ENCODE results near the gene GOLGA3.
A peak's percentile ranks its signal among the peaks of the same experiment; 100 is the strongest.
"Not testable (repeated sequence)": the region's sequence is repeated elsewhere in the genome, so short reads cannot be mapped to it uniquely, and the experiment has no call there.

Gene GOLGA3

DNA sequence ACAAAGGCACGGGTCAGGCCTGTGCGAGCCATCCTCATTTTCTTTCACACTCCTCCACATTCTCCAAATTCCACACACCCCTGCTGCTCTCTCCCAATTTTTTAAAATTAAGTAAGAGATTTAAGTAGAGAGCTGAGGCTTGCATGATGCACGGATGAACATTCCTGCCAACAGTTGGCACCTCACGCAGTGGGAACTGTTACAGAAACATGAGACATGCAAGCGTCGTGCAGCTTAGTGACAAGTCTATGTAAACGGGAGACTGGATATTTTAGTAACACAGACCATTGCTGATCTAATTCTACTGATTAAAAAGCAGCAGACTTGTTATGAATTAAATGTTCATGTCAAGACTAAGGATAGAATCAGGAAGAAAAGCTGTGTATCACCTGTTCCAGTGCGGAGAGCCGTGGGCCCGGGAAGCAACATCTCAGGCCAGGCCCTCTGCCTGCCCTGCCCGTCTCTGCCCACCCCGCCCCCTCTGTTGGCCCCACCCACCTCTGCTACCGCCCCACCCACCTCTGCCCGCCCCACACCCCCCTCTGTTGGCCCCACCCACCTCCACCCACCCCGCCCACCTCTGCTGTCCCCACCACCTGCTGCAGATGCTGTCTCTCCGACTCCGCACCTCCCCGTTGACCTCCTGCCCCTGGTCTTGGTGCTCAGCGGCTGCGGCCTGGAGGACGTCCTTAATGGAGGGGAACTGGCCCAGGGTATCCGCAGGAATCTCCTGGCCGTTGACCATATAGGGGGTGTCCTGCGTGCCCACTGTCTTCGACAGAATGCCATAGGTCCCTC lies 21.2 kb downstream of the GOLGA3 start:
- no peak for DNase-seq

DNA sequence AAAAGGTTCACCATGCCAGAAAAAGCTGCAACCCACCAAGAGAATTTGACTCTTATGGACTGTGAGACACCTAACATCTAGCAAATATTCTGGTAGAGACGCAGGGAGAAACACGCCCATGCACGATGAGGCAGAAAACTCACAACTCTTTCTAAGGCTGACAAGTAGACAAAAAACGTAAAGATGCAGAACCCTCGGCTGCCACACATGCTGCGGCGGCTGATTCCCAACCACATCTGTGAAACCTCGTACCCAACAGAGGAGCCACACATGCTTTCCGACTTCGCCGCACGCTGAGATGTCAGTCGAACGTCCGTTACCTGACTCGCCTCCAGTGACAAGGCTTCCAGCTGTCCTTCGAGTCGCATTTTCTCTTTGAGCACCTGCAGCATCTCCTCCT lies 21.8 kb downstream of the GOLGA3 start:
- no peak for DNase-seq

DNA sequence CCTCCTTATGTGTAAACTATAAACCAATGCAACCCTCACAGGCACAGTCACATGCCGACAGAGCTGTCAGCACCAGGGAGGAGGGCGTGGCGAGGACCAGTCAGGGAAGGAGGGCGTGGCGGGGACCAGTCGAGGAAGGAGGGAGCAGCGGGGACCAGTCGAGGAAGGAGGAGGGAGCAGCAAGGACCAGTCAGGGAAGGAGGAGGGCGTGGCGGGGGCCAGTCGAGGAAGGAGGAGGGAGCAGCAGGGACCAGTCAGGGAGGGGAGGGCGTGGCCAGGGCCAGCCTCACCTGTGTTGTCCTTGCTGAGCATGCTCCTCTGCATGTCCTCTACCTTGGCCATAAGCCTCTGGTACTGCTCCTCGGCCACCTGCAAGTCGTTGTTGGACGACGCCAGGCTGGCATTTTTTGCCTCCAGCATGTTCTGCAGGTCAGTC lies 24.2 kb downstream of the GOLGA3 start:
- DNase-seq: no peak

DNA sequence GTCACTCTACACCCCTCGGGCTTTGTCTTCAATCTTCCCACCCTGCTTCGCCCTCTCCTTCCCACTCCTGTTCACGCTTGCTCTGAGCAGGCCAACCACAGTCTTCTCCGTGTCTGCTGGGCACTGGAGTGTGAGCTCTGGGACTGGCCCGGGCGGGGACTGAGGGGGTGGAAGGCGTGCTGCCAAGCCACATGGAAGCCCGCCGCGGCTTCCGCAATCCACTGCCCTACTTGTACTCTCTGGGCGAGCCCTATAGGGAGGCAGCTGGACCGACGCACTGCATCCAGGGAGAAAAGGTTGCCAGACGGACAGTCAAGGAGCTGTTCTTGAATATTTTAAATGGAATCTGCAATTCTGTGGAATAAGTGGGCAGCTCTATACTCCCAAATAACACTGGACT lies 24.8 kb downstream of the GOLGA3 start:
- DNase-seq: no peak

DNA sequence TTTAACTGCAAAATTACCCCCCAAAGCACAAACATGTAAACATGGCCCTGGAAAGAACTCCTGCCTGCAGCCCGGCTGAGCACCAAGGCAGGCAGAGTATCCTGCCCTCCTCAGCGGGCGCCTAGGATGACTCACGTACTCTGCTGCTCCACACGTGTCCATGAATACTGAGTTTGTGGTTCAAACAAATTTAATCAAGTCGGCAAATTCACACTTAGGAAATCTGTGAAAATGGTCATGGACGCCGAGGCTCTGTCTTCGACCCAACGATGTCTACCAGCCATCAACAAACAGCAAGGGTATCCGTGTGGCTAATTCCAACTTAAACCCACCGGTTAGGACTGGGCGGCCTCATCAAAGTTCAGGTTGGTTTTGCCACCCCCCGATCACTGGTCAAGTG lies 25.5 kb downstream of the GOLGA3 start:
- DNase-seq: no peak

DNA sequence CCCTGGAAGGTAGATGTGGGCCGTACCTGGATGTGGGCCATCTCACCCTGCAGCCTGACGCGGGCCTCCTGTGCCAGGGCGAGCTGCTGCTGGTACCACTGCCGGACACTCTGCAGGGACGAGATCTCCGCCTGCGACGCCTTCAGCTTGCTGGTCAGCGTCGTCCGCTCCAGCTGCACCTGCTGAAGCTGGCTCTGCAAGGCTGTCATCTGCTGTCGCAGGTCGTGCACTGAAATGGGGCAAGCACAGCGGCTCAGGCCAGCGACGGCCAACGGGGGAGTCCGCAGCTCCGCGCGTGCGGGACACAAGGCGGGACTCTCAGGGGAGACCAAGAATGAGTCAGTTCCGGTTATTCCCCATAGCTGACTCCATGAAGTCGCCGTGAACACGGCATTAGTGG lies 26.9 kb downstream of the GOLGA3 start:
- DNase-seq: no peak

DNA sequence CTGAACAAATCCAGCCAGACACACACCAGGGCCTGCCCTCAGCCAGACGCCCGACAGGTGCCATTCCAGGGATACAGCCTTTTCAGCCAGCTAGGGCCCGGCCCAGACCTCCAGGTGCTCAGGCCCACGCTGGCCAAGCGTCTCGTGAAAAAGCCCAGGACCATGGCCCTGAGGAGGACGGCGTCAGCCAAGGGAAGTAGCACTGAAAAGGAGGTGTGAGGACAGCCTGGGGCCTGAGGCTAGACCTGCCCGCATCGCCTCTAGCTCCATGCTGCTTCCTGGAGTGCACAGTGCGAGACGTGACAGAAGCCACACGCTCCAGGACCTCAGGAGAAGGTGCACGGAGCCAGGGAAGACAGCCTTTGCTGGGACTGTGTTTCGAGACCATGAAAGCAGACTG lies 29.8 kb downstream of the GOLGA3 start:
- DNase-seq: no peak

DNA sequence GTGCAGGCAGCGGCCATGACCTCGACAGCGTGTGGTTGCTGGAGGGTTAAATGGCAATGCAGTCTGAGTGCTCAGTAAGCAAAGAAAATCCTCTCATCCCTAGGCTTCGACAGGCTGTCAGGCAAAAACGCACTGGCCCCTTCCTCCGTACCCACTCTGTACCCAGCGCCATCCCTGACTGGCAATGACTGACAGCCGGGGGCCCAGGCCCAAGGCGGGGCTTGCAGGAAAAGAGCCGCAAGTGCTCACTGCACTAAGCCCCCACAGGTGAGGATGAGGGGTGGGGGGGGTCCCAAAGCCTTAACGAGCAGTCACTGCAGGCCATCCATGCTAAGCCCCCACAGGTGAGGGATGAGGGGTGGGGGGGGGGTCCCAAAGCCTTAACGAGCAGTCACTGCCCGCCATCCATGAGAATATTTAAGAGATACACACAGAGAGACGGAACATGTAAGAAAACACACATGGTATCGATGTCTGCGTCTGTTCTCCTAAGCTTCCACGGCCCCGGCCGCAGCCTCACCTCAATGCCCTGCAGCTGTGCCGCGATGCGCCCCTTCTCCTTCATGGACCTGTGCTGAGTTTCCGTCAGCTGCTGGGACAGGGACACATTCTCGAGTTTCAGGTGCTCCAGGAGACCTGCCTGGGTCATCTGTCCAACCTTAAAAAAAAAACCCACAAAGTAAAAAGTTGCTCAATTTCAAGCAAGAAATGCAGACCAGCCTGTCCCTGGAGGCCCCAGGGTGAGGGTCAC lies 30.7 kb downstream of the GOLGA3 start:
- DNase-seq: no peak

DNA sequence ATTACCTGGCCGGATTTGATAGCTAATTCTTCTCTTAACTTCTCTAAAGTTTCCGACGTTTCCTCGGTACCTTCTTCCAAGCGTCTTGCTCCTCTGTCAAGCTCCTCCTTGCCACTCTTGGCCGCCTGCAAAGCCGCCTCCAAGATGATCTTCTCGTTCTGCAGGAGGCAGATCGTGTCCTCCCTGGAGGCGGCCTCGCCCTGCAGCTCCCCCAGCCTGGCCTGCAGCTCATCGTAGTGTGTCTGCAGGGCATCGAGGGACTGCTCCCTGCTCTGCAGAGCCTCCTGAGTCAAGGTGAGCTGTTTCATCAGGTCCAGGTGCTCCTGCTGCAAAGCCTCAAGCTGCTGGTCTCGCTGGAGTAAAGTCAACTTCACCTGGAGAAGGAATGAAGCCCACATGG lies 32.8 kb downstream of the GOLGA3 start:
- no peak for DNase-seq

DNA sequence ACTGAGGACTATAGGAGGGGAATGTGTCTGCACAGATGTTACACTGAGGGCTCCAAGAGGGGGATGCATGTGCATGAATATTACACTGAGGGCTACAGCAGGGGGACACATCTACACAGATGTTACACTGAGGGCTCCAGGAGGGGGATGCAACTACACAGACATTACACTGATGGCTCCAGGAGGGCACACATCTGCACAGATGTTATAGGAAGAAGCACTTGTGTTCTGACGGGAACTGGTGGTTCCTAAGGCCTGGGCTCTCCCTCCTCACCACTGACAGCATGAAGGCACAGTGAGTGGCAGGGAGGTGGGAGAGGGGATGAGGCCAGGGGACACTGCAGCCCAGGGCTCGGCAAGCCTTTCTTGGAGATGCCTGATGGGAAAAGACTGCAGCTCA lies 36.7 kb downstream of the GOLGA3 start:
- DNase-seq: not testable (repeated sequence)

DNA sequence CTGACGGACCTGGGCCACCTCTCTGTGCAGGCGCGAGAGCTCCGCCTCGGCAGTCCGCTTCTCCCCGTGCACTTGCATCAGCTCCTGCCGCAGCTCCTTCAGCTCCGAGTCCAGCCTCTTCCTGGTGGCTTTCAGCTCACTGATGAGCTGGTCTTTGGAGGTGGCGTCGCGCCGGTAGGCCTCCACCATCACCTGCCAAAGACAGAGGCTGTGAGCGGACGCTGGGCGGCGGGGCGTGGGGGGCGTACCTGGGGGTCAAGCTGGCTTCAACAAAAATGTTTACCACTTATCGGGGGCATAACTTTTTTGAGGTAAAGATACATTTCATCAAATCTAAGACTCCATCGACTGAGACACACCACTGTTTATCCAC lies 39.6 kb downstream of the GOLGA3 start:
- DNase-seq: no peak

DNA sequence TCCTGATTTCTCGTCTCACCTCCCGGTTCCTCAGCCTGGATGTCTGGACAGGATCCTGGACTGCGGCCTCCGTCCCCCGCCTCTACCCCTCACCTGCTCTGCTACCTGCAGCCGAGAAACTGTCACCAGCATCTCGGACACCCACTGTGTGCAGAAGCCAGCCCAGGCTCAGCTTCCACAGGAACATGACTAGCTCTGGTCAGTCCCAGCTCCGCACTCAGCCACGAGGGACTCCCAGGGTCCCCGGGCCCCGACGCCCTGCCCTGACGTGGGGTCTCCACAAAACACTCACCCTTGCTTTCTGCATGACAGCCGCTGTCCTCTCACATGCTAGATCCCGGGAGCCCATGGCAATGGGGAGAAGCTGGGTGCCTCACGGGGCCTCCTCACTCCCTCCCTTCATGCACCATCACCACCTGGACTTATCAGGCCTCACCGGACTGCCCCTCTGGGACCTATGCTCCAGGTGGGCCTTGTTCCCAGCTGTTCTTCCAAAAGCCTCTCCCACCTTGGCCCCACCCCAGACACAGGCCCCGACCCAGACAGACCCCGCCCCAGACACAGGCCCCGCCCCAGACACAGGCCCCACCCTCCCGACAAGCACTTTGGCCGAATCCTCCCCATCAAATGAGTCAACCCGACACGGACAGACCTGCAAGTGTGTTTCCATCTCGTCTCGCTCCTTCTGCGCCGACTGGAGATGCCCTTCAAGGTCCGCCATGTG lies 40.1 kb downstream of the GOLGA3 start:
- DNase-seq: no peak

DNA sequence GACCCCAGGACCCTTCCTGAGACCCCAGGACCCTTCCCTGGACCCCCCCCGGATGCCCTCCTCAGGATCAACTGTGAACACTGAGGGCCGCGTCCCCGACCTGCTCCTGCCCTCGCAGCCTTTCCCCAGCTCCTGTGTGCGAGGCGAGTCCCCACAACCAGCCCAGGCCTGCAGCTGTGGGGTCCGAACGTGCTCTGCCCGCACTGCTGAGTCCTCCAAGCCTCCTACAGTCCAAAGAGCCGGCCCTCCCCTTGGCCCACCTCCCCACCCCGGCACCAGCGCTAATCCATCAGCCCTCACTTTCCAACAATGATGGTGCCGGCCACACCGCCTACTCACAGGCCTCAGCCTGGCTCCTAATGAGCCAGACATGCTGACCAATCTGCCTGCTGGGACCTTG lies 40.8 kb downstream of the GOLGA3 start:
- no peak for DNase-seq

DNA sequence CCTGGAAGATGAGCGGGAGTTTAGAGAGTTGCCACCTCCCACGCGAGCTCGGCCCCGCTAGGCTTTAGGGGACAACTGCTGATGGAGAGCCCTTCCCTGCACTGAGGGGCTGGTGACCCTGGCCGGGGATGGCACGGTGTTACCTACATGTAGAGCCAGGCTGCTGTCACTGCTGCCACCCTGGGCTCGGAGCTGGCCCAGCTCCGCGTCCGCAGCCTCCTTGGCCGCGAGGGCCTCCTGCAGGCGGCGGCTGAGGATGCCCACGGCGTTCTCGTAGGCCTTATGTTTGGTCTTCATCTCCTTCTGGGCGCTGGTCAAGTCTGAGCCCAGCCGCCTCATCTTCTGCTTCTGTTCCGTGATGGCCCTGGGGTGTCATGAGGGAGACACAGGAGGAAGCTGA lies 42.5 kb downstream of the GOLGA3 start:
- no peak for DNase-seq

DNA sequence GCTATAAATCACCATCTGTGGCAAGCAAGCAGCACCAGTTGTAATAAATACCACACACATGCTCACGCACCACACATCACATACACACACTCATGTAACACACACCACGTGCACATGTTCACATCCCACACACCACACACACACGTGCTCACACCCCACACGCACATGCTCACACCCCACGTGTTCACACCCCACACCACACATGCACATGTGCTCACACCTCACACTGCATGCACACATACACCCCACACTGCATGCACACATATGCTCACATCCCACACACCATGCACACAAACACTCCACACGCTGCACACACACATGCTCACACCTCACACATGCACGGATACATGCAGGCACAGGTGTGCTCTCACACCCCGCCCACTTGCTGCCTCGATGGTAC lies 44.1 kb downstream of the GOLGA3 start:
- no peak for DNase-seq

DNA sequence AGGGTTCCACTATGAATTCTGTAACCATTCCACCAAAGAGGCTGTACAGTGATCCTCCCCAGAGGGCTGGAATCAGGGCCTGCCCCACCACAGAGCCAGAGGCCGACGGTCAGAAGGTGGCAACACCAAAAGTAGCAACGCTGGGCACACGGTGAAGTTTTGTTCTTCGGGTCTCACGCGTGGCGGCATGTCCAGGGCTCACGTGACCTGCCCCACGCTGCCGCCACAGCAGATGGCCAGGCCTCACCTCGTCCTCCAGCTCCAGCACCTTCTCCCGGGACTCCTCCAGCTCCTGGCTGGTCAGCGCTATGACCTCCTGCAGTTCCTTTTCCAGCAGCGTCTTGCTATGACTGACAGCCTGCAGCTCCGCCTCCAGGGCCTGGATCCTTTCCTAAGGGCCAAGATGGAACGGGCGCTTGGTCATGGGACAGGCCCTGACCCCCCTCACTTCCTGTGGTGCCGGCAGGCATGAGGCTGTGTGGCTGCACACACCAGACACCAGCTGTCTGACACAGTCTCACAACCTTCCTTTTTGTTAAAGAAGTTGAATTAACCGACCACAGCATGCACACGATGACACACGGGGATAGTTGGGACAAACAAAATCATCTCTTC lies 44.6 kb downstream of the GOLGA3 start:
- no peak for DNase-seq

DNA sequence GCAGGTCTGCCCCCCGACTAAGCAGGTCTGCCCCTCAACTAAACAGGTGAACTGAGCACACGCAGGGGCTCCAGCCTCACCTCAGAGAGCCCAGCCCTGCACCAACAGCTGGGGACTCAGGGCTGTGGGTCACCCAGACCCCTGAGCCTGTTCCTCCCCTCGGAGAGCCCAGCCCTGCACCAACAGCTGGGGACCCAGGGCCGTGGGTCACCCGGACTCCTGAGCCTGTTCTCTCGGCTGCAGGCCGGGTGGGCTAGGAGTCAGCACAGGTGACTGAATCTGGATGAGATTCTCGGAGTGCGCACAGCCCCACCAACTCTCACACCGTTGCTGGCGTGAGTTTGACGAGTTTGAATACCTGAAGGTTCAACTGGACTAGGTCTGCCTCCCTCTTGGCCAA lies 46.7 kb downstream of the GOLGA3 start:
- no peak for DNase-seq

DNA sequence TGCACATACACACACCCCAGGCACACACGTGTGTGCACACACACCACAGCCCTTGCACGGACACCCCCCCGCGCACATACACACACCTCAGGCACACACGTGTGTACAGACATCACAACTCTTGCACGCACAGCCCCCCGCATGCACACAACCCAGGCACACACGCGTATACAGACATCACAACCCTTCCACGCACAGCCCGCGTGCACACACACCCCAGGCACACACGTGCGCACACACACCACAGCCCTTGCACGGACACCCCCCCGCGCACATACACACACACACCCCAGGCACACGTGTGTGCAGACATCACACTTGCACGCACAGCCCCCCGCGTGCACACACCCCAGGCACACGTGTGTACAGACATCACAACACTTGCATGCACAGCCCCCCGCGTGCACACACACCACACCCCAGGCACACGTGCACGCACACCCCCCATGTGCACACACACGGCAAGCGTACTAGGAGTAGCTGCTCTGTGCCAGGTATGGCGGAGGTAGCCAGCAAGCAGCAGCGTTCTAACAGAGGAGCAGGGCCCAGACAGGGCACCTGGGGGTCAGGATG lies 48.8 kb downstream of the GOLGA3 start:
- DNase-seq: no peak

DNA sequence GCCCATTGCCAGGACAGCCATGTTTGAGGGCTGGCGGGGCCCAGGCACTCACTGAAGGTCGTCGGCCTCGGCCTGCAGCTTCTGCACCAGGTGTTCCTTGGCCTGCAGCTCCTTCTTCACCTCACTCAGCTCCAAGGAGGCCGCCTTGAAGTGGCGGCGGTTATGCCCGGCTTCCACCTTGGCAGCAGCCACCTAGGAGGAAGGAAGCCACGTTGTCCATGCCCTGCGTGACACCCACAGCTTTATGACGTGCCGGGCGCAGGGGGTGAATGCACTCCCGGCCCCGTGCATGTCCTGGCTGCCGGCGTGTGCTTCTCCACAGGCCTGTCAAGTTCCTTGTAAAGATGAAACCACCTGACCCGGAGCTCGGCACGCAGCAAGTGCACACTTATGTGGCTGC lies 51.1 kb downstream of the GOLGA3 start:
- DNase-seq: no peak

DNA sequence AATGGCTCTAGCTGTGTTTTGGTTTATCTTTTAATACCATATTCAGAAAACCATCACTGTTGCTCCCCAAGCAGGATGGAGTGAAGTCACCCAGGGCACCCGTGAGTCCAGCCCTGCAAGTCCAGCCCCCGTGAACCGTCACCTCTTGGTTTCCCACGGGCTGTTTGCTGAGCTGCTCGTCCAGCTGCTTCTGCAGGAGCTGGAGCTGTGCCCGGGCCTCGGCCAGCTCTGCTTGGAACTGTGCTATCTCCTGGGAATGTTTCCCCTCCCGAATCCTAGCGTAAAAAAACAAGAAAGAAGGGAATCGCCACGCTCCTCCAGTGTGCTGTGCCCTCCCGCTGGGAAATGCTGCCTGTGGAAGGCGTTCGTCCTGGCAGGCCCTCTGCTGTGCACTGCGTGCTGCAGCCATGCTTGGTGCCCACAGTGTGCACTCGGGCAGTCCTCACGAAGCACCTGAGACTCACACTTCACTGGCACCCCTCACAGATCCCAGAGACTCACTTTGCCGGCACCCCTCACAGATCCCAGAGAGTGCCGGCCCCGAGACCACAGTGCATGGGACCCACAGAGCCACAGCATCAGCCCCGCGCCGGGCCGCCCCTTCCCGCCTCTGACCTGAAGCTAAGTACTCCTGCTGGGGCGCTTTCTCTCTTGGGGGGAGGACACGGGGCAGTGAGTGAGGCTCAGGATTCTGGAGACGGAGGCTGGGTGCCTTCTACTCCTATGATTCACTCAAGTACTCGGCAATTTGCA lies 51.7 kb downstream of the GOLGA3 start:
- peak; percentile 55 for DNase-seq

DNA sequence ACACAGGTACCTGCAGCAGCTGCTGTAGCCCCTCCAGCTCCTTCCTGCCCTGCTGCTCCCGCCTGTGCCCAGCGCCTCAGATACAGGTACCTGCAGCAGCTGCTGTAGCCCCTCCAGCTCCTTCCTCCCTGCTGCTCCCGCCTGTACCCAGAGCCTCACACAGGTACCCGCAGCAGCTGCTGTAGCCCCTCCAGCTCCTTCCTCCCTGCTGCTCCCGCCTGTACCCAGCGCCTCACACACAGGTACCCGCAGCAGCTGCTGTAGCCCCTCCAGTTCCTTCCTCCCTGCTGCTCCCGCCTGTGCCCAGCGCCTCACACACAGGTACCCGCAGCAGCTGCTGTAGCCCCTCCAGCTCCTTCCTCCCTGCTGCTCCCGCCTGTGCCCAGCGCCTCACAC lies 52.4 kb downstream of the GOLGA3 start:
- not testable (repeated sequence) for DNase-seq

DNA sequence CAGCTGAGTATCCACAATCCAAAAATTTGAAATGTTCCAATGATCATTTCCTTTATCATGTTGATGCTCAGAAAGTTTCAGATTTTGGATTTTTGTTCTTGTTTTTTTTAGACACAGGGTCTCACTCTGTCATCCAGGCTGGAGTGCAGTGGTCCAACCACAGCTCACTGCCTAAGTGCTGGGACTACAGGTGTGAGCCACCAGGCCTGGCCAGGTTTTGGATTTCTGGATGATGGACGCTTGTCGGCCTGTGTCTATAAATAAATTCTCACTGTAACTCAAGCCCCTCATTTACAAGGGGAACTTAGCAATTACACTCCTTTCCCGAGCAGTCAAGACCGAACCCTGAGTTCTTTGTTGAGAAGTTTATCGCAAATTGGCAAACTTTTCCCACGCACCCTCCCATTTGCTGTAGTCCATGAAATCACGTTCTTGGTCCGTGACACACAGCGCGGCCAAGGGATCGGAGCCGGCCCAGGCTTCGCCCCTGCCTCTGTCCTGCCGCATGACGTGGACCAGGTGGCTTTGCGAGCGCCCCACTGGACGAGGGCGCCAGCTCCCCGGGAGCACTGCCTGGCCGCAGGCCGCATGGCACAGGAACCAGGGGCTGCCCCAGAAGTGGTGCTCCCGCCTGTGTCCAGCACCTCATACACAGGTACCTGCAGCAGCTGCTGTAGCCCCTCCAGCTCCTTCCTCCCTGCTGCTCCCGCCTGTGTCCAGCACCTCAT lies 53.0 kb downstream of the GOLGA3 start:
- no peak for DNase-seq

Data from NCI-H1092 (cell line).